AML-193 (cell line): ENCODE results near the gene CBFA2T2.
"Not testable (repeated sequence)": the region's sequence is repeated elsewhere in the genome, so short reads cannot be mapped to it uniquely, and the experiment has no call there.

Experiments used
- DNase-seq, 2 experiments: peaks; one replicate each; lab custom pipeline; 2025; lab: John Stamatoyannopoulos, UW

CBFA2T2 gene

DNA sequence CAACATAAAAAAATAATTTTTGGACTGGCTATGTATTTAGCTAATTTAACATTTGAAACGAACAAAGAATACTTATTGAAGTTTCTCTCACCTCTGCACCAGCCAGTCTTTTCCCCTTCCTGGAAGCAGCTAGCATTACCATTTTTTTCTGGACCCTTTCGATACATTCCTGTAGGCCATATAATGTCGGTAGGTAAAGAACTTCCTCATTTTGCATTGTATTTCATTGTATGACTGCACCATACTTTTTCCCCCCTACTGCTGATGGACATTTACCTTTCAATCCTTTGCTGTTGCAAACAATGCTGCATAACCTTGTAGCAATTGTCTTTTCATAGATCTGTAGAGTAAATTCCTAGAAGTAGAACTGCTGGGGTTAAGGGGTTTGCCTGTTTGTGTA, 17.6 kb downstream of the CBFA2T2 start:
- DNase-seq, result no peak

DNA sequence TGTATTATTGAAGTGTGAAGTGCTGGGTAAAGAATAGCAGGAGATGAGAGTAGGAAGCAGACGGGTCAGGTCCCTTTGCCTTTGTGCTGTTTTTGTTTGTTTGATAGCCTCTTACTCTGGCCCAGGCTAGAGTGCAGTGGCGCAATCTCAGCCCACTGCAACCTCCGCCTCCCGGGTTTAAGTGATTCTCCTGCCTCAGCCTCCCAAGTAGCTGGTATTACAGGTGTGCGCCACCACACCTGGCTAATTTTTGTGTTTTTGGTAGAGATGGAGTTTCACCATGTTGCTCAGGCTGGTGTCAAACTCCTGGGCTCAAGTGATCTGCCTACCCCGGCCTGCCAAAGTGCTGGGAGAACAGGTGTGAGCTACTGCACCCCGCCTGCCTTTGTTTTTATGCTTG, 18.1 kb downstream of the CBFA2T2 start:
- DNase-seq, result not testable (repeated sequence)

DNA sequence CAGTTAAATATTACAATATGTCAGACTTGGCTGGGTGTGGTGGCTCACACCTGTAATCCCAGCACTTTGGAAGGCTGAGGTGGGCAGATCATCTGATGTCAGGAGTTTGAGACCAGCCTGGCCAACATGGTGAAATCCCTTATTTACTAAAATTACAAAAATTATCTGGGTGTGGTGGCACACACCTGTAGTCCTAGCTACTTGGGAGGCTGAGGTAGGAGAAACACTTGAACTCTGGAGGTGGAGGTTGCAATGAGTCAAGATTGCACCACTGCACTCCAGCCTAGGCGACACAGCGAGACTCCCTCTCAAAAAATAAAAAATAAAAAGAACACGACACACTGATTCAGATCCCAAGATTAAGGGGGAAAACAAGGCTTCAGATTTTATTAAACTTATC, 19.2 kb downstream of the CBFA2T2 start:
- DNase-seq, result not testable (repeated sequence)

DNA sequence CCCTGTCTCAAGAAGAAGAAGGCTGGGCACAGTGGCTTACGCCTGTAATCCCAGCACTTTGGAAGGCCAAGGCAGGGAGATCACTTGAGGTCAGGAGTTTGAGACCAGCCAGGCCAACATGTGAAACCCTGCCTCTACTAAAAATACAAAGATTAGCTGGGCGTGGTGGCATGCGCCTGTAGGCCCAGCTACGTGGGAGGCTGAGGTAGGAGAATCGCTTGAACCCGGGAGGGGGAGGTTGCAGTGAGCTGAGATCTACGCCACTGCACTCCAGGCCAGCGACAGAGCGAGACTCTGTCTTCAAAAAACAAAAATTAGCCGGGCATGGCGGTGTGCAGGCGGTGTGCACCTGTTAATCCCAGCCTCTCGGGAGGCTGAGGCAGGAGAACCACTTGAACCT, 22.0 kb downstream of the CBFA2T2 start:
- DNase-seq, result not testable (repeated sequence)

DNA sequence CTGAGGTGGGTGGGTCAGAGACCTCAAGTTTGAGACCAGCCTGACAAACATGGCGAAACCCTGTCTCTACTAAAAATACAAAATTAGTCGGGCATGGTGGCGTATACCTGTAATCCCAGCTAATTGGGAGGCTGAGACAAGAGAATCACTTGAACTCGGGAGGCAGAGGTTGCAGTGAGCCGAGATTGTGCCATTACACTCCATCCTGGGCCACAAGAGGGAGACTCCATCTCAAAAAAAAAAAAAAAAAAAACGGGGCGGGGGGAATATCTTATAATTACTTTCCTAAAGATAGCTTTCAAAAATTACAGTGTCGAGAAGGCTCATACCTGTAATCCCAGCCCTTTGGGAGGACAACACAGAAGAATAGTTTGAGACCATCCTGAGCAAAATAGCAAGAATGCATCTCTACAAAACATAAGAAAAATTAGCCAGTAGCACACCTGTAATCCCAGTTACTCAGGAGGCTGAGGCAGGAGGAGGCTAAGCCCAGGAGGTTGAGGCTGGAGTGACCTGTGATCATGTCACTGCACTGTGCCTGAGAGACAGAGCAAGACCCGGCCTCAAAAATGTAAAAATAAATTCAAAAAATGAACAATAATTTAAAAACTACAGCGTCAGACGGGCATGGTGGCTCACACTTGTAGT, 25.8 kb downstream of the CBFA2T2 start:
- no peak for DNase-seq

DNA sequence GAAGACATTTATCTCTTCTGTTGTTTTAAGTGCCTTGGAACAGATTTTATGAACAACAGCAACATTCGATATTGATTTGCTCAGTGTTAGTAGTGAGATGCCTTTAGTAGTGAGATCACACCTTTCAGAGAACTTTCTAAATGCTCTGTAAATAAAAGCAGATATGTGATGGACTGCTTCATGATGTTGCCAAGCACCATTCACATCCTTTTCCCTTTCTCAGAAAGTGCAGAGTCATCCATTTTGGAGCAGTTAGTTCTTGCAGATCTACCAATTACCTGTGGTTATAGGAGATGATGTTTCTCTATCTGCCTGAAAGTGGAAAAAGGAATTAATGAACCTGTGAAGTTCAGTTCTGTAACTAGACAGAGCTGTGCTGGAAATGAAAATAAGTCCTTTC, 27.0 kb downstream of the CBFA2T2 start:
- no peak for DNase-seq

DNA sequence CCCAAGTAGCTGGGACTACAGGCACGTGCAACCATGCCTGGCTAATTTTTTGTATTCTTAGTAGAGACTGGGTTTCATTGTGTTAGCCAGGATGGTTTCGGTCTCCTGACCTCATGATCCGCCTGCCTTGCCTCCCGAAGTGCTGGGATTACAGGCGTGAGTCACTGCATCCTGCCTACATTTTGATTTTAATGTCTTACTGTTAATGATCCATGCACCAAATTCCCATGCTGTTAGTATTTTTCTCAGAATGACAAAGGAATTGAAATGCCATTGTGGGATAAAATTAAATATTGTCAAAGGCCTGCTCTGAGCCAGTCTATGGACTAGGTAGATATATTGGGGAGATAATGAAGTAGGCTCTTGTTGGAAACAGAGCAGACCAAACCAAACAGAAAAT, 28.2 kb downstream of the CBFA2T2 start:
- DNase-seq, result no peak

DNA sequence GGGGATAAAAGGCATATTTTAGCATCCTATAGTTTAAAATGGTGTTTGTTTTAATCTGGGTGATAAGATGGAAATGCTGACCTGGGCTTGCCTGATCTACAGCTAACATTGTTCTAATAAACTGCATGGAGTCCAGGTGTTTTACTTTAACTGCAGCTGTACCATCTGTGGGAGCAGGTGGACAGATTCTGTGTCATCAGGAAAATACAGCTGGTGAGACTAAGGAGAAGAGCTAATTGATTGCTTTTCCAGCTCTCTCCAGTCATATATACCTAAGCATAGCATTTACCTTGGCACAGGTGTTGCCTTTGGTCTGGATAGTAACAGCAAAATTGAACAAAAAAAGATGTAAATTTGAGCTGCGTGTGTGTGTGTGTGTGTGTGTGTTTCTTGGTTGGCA, 31.6 kb downstream of the CBFA2T2 start:
- no peak for DNase-seq

DNA sequence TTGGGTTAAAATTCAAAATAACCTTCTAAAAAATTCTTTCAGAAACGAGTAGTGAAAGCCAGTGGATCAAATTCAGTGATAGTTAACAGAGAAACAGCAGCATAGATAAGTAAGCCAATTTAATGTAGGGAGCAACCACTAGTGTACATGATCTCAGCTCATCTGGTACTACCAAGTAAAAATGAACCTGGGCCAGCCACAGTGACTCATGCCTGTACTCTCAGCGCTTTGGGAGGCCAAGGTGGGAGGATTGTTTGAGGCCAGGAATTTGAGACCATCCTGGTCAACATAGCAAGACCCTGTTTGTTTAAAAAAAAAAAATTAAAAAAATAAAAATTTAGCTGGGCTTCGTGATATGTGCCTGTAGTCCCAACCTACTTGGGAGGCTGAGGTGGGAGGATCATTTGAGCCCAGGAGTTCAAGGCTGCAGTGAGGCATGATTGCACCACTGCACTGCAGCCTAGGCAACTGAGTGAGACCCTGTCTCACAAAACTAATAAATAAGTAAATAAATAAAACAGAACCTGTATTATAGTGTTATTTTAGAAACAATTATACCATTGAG, 32.4 kb downstream of the CBFA2T2 start:
- DNase-seq, result no peak

DNA sequence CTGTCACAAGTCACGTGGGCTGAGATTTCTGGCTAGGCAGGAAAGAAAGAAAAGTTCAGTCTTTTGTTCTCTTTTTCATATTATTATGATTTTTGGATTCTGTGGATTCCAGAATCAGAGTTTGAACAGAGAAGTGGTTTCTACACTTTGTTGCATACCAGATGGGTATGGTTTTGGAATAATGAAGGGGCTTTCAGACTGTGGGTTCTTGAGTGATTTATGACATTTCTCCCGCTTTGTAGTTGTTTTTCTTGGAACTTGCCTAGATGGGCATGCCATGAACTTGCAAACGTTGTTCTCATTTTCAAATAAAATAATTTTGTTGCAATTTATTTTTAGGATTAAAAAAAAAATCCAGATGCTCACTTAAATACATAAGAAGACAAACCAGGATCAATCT, 34.4 kb downstream of the CBFA2T2 start:
- DNase-seq, result no peak

DNA sequence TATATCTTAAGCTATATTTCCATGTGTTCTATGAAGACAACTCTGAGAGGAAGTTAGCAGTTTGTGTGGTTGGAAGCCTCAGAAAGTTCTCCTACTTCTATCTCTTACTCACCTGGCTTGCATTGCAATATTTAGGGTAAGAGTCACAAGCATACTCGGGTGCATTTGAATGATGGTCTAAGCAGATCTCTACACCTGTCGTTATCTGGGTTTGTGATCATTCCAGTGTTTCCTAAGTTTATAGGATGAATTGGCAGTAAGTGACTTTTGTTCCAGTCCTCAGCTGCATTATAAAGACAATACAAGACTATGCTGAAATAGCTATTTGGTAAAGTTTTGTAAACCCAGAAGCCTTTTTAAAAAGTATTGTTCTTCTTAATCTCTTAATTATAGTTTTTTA, 36.9 kb downstream of the CBFA2T2 start:
- no peak for DNase-seq

DNA sequence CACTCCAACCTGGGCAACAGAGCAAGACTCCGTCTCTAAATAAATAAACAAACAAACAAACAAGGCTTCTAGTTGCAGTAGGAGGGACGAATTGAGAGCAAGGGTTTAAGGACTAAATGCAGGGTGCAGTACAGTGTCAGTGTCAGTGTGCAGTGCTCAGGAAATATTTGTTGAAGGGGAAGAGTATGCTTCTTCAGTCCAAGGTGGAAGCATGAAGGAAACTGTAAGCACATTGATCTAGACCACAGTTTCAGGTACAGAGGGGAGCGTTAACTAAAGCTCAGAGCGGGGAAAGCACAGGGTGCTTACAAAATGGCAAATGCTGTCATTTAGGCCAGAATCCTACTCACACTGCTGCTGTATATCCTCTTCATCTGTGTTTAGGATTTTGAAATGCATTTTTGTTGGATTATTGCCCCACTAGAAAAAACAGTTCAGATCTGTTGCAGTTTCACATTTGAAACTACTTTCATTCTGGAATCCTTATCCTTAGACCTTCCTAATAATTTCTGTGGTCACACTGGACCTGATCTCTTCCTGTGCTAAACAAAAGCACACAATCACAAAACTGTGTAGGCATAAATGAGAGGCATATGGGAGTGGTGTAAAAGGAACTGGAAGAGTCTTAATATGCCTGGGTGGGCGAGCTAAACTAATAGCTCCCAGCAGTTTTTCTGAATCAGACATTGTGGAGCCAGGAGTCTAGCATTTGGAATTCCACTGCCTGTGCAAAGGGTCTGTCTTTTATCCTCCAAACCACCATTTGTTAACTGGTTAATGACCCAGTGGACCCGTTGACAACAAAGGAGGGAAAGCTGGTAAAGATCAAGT, 41.4 kb downstream of the CBFA2T2 start:
- DNase-seq, result no peak

DNA sequence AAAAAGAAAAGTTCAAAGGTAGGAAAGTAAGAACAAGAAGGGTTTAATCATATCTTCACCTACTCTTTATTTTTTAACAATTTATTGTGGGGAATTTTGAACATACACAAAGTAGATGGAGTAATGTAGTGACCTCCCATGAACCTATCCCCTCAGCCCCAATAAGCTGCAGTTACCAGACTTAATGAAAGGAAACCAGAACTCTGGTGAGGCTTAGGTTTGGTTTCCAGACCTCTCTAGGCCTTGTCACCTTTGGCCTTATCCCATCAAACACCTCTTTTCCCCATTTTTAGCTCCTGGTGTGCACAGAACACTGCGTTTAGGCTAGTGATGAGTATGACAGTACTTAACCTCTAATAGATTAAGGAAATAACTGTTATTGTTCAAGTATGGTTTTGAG, 42.0 kb downstream of the CBFA2T2 start:
- DNase-seq, result no peak

DNA sequence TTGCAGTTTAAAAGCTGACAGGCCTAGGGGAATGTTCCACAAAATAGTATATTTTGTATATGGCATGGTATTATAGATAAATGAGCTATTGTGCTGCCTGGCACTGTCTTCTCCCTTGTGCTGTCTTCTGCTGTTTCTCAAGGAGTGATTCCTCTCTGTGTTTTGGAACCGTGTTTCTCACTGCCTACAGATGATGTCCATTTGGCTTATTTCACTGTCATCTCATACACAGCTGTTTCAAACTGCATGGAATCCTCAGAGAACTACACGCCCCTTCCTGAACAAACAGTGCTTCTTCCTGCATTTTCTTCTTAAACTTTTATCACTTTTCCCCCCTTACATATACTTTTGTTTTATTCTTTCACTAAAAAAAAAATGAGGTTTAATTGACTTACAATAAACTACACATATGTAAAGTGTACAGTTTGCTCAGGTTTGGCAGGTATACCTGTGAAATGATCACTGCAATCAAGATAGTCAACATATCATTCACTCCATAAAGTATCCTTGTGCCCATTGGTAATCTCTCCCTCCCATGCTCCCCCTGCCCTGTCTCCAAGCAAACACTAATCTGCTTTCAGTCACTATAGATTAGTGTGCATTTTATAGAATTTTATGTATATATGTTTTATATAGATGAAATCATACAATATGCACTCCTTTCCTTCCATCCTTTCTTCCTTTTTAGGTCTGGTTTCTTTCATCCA, 43.0 kb downstream of the CBFA2T2 start:
- DNase-seq, result no peak

DNA sequence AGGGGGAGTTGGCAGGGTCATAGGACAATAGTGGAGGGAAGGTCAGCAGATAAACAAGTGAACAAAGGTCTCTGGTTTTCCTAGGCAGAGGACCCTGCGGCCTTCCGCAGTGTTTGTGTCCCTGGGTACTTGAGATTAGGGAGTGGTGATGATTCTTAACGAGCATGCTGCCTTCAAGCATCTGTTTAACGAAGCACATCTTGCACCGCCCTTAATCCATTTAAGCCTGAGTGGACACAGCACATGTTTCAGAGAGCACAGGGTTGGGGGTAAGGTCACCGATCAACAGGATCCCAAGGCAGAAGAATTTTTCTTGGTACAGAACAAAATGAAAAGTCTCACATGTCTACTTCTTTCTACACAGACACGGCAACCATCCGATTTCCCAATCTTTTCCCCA, 45.8 kb downstream of the CBFA2T2 start:
- DNase-seq, result not testable (repeated sequence)

DNA sequence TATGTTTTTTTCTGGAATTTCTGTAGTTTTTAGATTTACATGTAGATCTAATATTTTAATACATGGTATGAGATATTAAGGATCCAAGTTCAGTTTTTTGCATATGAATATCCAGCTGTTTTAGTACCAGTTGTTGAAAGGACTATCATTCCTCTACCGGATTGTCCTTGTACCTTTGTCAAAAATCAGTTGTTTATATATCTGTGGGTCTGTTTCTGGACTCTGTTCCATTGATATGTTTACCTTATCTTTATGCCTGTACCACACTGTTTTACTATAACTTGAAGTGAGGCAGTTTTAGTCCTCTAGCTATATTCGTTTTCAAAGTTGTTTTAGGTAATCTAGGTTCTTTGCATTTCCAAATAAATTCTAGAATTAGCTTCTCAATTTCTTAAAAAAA, 47.7 kb downstream of the CBFA2T2 start:
- no peak for DNase-seq

DNA sequence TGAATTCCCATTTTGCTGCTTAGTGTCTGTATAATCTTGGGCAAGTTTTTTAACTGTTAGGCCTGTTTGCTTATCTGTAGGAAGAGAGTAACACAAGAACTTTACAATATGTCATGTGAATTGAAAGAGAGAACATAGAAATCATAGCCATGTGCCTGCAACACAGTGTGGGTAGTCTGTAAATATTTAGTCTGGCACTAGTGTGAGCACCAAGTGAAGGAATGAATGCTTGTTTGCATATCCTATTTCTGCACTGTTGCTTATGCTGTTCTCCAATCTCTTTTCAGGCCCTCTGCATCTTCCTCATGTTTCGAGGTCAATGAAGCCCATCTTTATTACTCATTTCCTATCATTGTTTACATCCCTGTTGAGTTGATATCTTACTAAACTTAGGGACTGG, 49.2 kb downstream of the CBFA2T2 start:
- no peak for DNase-seq

DNA sequence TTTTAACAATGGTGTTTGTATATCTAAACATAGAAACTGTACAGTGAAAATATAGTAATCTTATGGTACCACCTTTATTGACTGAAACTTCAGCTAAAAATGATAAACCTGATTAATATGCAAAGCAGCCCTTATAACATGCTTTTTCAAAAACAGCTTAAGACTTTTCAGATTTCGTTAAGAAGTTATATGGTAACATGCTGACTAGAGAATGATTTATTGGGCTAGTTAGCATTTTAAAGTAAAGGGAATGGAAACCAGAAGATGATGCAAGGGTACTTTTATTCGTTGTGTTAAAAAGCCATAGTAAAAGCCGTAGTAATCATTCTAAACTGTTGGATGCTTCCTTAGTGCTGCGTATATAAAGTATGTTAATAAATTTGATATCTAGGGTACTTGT, 50.5 kb downstream of the CBFA2T2 start:
- no peak for DNase-seq

DNA sequence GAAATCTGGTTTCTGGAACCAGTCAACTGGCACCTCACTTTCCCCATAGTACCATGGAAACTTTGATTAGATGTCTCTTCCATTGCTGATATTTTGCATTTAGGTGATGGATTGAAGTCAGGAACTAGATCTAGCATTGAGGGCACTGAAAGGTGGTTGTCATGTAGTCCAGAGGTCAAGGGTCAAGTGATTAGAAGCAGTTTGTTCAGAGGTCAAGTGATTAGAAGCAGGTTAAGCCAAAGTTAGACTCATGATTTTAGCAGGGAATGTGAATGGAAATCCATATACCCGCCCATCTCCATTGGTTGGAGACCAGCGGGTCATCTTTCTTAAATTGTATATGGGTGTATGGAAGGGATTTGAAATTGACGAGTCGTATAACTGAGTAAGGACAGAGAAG, 51.2 kb downstream of the CBFA2T2 start:
- DNase-seq, result no peak

DNA sequence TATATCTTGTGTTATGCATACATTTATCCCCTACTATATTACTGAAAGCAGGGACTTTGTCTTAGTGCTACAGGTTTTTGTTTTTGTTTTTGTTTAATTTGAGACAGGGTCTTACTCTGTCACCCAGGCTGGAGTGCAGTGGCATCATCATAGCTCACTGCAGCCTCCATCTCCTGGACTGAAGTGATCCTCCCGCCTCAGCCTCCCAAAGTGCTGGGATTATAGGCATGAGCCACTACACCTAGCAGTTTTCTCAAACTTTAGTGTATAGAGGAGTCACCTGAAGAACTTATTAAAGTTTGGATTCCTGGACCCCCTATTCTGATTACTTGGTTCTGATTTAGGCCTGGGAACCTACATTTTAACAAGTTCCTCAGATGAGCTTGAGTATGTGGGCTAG, 51.9 kb downstream of the CBFA2T2 start:
- DNase-seq, result no peak

DNA sequence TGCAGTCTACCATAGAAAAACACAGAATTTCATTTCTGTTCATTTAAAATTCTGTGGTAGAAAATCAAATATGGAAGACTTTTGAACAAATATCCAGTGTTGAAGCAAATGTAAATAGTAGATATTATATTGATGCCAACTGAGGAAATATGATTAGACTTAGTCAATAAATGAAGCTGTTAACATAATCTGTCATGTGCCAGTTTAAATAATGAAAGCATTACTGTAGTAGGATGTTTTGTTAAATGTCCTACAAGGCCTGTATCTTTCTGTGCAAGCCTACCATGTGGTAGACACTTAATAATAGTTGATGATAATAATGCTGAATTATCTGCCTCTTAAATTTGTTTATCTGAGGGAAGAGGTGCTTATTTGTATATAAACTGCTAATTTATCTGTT, 55.9 kb downstream of the CBFA2T2 start:
- no peak for DNase-seq

DNA sequence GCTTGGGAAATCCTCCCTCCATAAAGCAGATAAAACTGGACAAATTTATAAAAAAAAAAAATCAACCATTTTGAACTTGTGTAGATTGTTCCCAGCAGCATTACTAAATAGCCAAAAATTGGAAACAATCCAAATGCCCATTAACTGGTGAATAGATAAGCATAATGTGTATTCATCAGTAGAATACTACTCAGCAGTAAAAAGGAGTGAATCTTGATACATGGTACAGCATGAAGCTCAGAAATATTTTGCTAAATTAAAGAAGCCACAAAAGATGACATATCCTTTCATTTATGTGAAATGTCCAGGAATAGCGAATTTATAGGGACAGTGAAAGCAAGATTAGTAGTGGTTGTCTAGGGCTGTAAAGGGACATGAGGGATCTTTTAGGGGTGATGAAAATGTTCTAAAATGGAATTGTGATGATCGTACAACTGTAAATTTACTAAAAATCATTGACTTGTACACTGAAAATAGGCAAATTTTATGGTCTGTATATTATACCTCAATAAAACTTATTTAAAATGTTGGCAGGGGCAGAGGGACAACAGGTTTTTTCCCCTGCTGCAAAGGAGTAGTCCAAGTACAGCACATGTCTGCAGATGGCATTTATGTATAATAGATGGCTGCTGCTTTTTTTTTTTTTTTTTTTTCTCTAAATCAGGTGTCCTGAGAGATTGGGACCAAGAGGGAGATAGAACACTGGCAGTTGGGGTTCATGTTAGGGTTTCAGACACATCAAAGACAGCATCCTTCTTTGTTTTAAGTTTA, 59.5 kb downstream of the CBFA2T2 start:
- no peak for DNase-seq
